Medulla oblongata (tissue), 1 donor: Measurements from ENCODE around the gene GASK1A.

ENCODE experiments used
- DNase-seq: peaks from one replicate; pipeline ENCODE4 v3.0.0-alpha.2; 2015; ENCODE audit errors: extremely low spot score

GASK1A gene

DNA sequence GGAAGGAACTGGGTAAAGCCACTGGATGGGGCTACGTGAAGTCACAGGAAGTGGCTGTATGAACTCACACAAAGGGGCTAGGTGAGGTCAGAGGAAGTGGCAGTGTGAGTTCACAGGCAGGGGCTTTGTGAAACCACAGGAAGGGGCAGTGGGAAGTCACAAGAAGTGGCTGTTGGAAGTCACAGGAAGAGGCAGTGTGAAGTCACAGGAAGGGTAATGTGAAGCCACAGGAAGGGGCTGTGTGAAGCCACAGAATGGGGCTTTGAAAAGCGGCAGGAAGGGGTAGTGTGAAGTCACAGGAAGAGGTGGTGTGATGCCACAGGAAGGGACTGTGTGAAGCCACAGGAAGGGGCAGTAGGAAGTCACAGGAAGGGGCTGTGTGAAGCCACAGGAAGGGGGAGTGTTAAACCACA, 34.6 kb downstream of the GASK1A start:
- DNase-seq: no peak

DNA sequence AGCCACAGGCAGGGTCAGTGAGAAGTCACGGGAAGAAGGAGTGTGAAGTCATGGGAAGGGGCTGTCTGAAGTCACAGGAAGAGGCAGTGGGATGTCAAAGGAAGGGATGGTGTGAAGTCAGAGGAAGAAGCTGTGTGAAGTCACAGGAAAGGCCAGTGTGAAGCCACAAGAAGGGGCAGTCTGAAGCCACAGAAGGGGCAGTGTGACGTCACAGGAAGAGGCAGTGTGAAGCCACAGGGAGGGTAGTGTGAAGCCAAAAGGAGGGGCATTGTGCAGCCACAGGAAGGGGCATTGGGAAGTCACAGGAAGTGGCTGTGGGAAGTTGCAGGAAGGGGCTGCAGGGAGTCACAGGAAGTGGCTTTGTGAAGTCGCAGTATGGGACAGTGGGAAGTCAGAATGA, 35.1 kb downstream of the GASK1A start:
- no peak for DNase-seq

DNA sequence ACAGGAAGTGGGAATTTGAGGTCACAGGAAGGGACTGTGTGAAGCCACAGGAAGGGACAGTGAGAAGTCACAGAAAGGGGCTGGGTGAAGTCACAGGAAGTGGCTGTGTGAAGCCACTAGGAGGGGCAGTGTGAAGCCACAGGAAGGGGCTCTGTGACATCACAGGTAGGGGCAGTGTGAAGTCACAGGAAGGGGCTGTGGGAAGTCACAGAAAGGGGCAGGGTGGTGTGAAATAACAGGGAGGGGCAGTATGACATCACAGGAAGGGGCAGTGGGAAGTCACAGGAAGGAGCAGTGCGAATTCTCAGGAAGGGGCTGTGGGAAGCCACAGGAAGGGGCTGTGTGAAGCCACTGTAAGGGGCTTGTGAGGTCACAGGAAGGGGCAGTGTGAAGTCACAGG, 35.8 kb downstream of the GASK1A start:
- DNase-seq: no peak

DNA sequence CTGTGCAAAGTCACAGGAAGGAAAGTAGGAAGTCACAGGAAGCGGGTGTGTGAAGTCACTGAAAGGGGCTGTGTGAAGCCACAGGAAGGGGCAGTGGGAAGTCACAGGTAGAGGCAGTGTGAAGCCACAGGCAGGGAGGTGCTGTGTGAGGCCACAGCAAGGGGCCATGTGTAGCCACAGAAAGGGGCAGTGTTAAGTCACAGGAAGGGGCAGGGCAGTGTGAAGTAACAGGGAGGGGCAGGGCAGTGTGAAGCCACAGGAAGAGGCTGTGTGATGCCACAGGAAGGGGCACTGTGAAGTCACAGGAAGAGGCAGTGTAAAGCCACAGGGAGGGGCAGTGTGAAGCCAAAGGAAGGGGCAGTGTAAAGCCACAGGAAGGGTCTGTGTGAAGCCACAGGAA, 36.5 kb downstream of the GASK1A start:
- DNase-seq: no peak

DNA sequence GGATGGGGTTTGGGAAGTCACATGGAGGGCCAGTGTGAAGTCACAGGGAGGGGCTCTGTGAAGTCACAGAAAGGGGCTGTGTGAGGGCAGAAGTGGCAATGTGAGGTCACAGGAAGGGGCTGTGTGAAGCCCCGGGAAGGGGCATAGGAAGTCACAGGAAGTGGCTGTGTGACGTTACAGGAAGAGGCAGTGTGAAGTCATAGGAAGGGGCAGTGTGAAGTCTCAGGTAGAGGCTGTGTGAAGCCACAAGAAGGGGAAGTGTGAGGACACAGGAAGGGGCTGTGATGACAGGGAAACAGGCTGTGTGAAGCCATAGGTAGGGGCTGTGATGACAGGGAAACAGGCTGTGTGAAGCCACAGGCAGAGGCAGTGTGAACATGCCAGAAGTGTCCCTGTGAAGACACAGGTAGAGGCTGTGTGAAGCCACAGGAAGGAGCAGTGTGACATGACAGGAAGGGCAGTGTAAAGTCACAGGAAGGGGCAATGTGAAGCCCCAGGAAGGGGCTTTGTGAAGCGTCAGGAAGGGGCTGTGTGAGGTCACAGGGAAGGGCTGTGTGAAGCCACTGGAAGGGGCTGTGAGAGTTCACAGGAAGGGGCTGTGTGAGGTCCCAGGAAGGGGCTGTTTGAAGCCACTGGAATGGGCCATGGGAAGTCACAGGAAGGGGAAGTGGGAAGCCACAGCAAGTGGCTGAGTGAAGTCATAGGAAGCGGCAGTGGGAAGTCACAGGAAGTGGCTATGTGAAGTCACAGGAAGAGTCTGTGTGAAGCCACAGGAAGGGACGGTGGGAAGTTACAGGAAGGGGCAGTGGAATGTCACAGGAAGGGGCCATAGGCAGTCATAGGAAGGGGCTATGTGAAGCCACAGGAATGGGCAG, 37.1 kb downstream of the GASK1A start:
- no peak for DNase-seq

DNA sequence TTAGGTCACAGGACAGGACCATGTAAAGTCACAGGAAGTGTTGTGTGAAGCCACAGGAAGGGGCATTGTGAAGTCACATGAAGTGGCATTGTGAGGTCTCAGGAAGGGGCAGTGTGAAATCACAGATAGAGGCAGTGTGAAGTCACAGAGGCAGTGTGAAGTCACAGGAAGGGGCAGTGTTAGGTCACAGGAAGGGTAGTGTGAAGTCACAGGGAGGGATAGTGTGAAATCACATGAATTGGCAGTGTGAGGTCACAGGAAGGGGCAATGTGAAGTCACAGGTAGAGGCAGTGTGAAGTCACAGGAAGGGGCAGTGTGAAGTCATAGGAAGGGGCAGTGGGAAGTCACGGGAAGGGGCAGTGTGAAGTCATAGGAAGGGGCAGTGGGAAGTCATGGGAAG, 37.9 kb downstream of the GASK1A start:
- no peak for DNase-seq

DNA sequence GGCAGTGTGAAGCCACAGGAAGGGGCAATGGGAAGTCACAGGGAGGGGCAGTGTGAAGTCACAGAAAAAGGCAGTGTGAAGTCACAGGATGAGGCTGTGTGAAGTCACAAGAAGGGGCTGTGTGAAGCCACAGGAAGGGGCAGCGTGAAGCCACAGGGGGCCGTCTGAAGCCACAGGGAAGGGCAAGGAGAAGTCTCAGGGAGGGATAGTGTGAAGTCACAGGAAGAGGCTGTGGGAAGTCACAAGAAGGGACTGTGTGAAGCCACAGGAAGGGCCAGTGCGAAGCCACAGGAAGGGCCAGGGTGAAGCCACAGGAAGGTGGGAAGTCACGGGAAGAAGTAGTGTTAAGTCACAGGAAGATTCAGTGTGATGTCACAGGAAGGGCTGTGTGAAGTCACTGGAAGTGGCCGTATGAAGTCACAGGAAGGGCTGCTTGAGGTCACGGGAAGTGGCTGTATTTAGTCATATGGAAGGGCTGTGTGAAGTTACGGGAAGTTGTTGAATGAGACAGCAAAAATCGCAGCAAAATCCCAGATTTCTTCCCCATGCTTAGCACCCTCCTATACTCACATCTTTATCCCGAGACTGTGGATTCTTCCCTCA, 38.6 kb downstream of the GASK1A start:
- DNase-seq: no peak

DNA sequence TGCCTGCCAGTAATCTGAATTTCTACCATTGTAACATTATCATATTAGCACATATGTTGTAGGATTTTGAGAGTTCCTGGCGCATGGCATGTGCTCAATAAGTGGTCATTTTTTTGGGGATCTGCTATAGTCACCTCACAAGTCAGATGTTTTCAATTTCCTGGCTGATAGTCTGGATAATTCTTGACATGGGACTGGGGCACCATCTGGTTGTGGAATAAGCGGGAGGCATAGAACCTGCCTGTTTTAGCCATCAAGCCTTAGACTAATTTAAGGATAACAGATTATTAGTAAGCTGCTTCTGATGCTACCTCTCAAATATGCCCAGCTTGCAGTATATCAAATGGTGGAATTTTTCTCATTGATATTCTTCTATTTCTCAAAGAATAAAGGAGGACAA, 39.1 kb downstream of the GASK1A start:
- no peak for DNase-seq

DNA sequence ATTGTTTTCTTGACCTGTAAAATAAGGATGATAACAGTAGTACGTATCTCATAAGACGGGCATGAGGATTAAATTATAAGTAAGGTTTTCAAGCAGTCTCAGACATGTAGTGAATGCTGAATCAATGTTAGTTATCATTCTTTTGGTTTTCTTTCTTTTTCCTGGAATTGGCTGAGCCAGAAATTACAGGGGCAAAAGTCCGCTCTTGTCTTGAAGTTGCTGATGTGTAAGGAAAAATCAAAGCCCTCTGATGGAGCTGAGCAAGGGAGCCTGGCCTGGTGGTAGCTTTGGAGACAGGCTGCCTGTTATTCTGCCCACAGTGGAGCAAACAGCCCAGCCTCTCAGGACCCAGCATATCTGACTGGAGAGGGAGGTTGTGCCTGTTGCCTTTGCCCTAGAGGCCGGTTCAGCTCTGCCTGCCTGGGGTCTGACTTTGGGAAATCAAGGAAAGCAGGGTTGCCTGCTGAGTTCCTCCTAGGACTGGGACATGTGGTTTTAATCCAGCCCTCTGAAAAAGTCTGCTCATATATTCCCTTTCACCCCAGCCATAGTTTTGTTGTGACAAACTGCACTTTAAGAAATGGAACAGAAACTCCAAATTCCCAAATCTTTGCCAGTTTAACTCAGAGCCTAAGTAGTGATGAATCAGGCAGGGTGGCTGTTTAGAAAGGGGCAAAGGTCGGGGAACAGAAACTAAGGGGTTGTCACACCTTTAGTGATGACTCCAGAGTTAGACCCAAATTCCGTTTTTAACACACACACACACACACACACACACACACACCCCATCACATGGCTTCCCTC, 40.1 kb downstream of the GASK1A start:
- DNase-seq: no peak

DNA sequence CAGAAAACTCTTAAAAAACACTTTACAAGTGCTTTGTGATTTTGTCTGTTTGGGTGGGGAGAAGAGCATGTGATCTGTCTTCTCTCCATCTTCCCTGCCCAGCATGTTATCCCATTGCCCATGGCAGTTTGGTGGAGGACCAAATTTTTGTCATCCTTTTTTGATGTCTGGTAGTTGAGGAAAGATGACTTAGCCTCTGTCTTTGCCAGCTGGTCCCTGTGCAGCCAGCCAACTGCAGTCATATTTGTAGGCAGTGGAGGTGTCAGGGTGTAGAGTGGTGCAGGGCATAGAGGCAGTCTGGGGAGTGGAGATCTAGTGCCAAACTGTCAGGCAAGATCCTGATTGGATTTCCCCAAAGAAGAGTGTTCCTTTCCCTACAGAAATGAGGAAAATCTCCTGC, 40.7 kb downstream of the GASK1A start:
- no peak for DNase-seq

DNA sequence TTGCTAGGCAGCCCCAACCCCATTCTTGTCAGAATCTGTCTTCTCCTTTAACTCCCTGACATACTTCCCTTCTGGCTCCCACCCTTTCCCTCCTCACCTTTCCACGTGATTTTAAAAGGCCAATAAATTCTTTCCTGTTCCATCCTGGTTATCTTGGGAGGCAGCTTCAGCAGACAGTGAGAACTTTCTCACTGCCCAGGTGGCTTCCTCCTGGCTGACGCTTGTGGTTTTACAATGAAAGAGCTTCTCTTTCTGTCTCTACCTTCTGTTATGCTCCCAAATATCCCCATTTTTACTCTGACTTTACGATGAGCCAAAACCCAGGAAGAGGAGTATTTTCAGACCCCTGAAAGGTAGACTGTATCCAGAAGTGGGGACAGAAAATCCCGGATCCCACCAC, 42.1 kb downstream of the GASK1A start:
- DNase-seq: no peak

DNA sequence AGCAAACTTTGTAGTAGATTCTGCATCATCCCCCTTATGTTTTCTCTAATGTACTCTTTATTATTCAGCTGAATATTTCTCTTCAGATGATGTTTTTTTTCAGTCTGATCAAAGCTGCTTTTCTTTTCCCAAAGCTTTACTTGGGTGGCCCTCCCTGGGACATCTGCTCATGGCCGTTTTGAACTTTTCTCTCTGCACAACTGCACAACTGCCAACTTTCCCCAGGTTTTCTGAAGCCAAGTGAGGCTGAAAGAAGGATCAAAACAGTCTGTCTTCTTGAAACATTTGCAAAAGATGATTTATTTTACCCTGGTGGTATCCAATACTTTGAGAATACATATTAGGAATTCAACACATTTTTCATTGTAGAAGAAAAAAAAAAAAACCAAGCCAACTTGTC, 43.0 kb downstream of the GASK1A start:
- DNase-seq: no peak

DNA sequence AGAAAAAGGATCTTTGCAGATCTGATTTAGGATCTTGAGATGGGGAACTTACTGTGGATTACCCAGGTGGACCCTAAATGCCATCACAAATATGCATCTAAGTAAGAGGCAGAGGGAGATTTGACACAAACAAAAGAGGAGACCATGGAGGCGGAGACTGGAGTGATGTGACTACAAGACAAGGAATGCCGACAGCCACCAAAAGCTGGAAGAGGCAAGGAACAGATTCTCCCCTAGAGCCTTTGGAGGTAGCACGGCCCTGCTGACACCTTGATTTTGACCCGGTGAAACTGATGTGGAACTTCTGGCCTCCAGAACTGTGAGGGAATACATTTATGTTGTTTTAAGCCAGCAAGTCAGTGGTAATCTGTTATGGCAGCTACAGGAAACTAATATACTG, 44.0 kb downstream of the GASK1A start:
- no peak for DNase-seq

DNA sequence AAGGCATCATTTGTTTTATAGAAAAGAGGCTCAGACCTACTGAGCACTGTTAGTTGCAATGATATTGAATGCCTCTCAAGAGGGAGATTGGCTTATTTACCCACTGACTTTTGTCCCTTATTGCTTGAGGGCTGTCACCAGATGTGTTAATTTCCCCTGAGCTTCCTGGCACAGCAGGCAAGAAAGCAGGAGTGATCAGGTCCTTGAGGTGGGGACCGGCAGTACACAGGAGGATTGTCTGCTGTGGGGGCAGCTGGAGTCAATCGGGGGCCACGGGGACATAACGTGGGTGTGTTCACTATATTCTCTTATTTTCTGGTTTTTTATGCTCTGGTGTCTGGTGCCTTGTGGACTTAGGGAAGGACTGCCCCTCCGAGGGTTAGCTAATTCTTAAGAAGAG, 44.6 kb downstream of the GASK1A start:
- DNase-seq: no peak

DNA sequence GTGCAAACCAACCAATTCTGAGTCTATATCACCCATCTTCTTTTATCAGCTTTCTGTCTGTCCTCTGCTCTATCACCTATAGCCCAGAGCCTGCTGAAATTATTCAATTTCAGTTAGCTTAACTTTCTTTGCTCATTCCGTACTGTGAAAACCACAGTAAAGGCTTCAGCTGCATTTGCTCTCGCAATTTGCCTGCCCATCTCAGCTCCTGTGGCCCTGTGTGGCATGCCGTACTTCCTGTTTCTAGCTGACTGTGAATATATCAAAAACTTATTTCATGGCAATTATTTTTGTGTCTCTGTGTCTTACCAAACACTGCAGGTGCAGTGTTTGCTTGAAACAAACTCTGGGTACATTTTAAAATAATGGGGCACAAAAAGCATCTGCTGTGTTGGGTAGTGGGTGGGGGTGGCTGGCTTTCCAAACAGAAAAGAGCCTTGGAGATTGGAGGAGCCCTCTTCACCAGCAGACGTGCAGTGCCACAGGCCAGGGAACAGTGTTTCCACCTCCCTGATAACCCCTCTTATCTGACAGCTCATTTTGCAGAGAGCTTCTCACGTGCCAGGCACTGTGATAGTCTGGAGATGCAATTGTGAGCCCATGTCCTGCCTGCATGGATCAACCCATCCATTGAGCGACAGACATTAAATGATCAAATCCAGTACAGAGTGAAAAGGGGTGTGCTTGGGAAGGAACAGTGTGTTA, 45.2 kb downstream of the GASK1A start:
- DNase-seq: no peak

DNA sequence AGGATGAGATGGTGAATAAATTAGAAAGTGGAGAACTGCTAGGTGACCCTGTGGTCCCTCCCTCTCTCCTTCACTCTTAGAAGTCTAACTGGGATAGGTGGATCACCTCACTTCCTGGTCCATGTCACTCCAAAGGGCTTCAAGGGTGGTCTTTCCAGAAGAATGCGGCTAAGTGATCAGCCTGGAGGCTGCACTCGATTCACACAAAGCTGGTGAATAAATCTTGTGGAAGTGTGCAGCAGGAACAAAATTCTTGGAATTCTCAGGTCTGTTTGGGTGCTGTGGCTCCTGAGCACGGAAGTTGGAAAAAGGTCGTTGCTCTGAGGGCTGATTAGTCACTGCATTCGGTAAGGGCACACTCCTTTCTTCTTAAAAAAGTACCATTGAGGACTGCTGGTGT, 46.3 kb downstream of the GASK1A start:
- DNase-seq: no peak

DNA sequence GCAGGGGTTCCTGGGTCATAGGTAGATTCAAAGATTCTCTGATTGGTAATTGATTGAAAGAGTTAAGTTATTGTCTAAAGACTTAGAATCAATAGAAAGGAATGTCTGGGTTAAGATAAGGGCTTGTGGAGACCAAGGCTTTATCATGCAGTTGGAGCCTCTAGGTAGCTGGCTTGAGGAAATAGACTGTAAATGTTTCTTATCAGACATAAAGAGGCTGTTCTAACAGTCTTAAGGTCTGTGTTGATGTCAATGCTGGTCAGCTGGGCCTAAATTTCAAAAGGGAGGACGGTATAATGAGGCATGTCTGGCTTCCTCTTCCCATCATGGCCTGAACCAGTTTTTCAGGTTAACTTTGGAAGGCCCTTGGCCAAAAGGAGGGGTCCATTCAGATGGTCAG, 48.9 kb downstream of the GASK1A start:
- no peak for DNase-seq

DNA sequence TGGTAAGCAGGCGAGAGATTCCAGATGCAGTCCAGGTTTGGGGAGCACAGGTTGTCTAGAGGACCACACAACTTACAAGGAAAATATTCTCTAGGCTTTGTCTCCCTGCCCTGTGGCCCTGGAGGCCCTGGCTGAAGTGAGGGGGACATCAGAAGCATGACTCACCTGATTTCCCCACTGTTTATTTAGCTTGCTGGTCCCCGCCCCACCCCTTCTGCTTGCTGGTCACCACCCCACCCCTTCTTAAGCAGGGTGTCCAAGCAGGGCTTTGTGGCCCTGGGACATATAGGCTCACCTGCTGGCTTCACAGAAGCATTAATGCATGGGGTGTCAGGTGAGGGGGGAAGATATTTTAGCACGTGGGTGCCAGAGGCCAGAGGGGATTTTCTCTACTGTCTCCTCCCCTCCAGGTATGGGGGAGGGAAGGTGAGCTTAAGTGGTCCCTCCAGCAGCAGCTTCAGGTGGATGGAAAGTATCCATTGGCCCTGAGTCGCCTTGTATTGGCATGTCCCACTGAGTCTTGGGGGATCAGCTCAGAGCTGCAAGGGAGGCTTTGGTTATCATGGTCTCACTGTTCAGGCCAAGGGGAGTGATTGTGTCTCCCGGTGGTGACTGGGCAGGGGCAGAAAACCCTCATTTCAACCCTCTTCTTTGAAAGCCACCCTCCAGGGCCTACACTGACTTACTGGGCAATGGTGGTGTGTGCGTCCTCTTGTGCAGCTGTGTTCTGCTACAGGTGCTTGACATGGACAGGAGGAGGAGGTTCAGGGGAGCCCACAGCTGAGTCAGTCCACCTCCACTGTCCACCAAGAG, 49.8 kb downstream of the GASK1A start:
- no peak for DNase-seq

DNA sequence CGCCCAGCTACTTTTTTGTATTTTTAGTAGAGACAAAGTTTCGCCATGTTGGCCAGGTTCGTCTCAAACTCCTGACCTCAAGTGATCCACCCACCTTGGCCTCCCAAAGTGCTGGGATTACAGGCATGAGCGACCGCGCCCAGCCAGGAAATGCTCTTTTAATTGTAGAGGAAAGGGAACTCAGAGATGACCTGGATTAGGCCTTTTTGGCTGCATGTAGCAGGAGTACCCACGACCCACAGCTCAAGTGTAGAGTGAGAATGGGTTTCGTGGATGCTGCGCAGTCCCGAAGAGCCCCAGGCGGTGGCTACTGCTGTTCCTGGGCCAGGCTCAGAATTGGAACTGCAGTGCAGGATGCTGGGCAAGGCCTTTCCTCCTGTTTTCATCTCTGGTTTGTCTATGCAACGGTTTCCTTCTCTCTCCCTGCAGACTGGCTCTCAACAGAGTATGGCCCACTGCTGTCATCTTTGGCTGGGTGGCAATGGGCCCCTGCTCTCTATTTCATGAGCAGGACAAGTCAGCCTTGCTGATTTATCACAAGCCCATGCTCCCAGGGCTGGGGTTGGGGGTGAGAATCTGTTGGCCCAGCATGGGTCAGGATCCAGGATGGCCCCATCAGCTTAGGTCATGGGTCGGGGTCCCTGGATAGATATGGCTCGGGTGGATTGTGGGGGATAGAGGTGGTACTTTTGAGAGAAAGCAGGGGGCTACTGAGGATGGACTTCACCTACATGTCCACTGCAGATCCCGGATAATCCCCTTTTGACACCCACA, 51.2 kb downstream of the GASK1A start:
- no peak for DNase-seq

DNA sequence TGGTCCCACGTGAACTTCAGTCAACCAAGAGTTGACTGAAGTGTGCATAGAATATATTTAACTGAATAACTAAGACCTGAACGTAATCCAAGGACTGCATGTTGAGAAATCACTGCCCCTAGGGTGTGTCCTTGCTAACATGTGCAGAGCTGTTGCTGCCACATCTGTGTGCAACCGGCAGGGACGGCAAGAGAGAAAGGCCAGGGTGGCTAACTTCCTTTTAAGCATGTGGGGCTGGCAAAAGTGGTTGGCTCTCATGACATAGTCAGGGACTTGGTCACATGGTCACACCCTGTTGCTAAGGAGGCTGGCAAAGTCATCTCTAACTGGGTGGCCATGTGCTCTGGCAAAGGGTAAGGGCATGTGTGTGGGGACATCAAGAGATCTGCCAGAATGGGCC, 52.4 kb downstream of the GASK1A start:
- DNase-seq: peak; percentile 15
